Fibroblast of lung (primary cell): ENCODE measurements around the gene LRRC74A.

ENCODE experiments used
- EZH2 ChIP-seq: IDR thresholded peaks from 2 replicates; pipeline ENCODE4 v1.5.1; 2012; ENCODE audit warnings: low read length, control low read depth, mild to moderate bottlenecking; ENCODE audit errors: missing control alignments
- TF ChIP-seq, protein P1 (sequence below), 2 donors: IDR thresholded peaks in 1 of 2; conservative IDR thresholded peaks in 1 of 2; 1 replicate in 1 of 2; 2 replicates in 1 of 2; pipeline ENCODE4 v1.5.1; 2011 to 2012; ENCODE audit warnings: low read length in 2 of 2, control low read depth in 1 of 2, inconsistent platforms in 1 of 2, low read depth in 1 of 2, mild to moderate bottlenecking in 1 of 2

DNA sequence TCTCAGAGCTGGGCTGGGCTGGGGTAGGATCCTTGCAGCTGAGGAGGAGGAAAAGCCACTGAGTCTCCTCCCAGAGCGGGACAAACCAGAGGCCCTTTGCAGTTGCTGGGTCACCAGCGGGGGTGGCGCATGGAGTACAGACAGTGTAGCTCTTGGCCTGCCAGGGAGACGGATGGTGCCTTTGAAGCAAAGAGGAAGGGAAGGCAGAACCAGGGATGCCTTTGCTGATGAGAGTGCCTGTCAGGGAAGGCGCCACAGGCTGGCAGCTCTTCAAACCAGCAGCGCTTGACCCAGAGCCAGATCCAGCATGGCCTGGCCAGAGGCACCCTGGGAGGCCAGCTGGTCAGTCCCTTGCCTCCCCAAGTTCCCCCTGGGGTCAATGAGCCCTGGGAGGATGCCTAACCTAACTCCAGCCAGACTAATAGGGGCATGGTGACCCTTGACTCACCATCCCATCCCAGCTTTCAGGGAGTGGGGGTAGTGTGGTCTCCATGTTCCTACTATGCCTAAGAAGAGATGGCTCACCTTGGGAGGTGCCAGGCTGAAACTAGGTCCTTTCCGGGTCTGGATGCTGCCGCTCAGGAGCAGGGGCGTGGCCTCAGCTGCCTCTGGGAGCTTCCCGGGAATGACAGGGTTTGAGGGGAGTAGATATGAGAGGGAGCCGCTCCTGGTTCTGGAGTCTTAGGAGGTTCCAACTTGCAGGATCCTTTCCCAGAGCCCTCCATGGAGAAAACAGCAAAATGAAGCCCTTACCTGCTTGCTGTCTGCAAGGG lies 45.1 kb upstream of the LRRC74A start:
- TF ChIP-seq, protein P1, sequence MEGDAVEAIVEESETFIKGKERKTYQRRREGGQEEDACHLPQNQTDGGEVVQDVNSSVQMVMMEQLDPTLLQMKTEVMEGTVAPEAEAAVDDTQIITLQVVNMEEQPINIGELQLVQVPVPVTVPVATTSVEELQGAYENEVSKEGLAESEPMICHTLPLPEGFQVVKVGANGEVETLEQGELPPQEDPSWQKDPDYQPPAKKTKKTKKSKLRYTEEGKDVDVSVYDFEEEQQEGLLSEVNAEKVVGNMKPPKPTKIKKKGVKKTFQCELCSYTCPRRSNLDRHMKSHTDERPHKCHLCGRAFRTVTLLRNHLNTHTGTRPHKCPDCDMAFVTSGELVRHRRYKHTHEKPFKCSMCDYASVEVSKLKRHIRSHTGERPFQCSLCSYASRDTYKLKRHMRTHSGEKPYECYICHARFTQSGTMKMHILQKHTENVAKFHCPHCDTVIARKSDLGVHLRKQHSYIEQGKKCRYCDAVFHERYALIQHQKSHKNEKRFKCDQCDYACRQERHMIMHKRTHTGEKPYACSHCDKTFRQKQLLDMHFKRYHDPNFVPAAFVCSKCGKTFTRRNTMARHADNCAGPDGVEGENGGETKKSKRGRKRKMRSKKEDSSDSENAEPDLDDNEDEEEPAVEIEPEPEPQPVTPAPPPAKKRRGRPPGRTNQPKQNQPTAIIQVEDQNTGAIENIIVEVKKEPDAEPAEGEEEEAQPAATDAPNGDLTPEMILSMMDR (conservative IDR thresholded peaks at IDR 0.05 in 1 of 2, IDR thresholded peaks at IDR 0.05 in 1 of 2; ENCODE audit: low read depth in 1 of 2, low read length in 2 of 2) = no peak
- no peak for TF ChIP-seq EZH2
